Activated naive CD4-positive, alpha-beta T cell treated with anti-CD3 and anti-CD28 coated beads, Interleukin-2, amount 10 ng/mL, durations not matched to agents 7 days and 5 days (primary cell): ENCODE data around the gene FOXA3.

Experiments used
- CTCF ChIA-PET: fragments of 350-600 bp; sonication (Branson Sonifier 250); formaldehyde crosslinking; loops from one replicate; lab custom pipeline; 2021; ENCODE audit warnings: antibody characterized with exemption; lab: Charles Lee
- DNase-seq: peaks from one replicate; pipeline ENCODE4 v3.0.0-alpha.2; 2020
- H3K27ac Mint-ChIP-seq: one replicate; pipeline ENCODE4 v1.8.0; 2021; ENCODE audit warnings: mild to moderate bottlenecking, moderate library complexity, mixed read lengths
- H3K27me3 Mint-ChIP-seq: one replicate; pipeline ENCODE4 v1.8.0; 2021; ENCODE audit warnings: mild to moderate bottlenecking, mixed read lengths
- H3K36me3 Mint-ChIP-seq: one replicate; pipeline ENCODE4 v1.8.0; 2021; ENCODE audit warnings: mixed read lengths
- H3K4me1 Mint-ChIP-seq: one replicate; pipeline ENCODE4 v1.8.0; 2021; ENCODE audit warnings: mixed read lengths
- H3K4me3 Mint-ChIP-seq: one replicate; pipeline ENCODE4 v1.8.0; 2021; ENCODE audit warnings: mild to moderate bottlenecking, moderate library complexity, mixed read lengths
- H3K9me3 Mint-ChIP-seq: one replicate; pipeline ENCODE4 v1.8.0; 2021; ENCODE audit warnings: mixed read lengths

The FOXA3 gene

DNA sequence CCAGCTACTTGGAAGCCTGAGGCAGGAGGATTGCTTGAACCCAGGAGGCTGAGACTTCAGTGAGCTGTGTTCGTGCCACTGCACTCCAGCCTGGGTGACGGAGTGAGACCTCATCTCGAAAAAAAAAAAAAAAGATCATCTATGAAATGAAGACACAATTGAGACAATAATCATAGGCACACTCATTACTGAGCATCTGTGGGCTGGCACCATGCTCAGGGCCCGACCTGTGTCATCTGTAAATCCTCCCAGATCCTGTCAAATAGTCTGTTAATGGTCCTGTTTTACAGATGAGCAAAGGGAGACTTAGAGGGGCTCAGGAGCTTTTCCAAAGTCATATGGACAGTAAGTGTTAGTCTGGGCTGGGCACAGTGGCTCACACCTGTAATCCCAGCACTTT lies 54.6 kb downstream of the FOXA3 start:
- no peaks in the 10 kb centered on the region for H3K9me3 Mint-ChIP-seq
- peak overlapping the region; percentile 79 for H3K27ac Mint-ChIP-seq
- no peak for DNase-seq
- peaks cover 3% of the 10 kb centered on the region for H3K36me3 Mint-ChIP-seq
- H3K4me3 Mint-ChIP-seq: no peak overlapping the region
- peaks cover 56% of the 10 kb centered on the region for H3K27me3 Mint-ChIP-seq
- H3K4me1 Mint-ChIP-seq: peaks cover 52% of the 10 kb centered on the region
- CTCF ChIA-PET: no interaction called here

DNA sequence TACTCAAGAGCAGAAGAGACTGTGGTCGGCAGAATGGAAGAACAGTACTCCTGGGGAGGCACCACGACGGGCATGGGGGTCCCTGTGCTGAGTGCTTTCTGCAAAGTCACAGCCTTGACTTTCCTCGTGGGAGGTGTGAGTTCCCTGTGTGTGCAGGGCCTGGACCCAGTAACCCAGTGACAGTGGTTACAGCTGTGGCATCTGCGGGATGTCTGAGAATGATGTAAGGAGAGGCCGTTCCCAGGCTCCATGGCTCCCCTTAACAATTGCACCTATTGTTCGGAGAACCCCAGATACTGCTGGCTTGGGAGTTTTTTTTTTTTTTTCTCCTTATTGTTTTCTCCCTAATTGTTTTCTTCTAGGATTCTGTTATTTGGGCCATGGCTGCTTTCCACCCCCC lies 55.6 kb downstream of the FOXA3 start:
- CTCF ChIA-PET: no interaction called here
- DNase-seq: no peak
- H3K4me3 Mint-ChIP-seq: no peak overlapping the region

DNA sequence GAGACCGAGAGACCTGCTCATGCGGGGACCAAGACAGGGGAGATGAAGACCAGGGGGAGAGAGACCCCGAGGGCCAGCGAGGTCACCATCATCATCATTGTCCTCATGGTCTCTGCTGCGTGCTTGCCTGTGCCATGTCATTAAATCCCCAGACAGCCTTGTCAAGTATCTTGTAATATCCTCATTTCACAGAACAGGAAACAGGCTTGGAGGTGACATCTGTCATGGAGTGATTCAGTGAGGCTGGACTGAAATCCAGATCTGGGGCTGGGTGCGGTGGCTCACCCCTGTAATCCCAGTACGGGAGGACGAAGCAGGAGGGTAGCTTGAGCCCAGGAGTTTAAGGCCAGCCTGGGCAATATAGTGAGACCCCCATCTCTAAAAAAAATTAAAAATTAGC lies 56.3 kb downstream of the FOXA3 start:
- Mint-ChIP-seq H3K27ac (peak overlapping the region; percentile 60), H3K4me3 (no peak overlapping the region), H3K27me3 (peaks cover 42% of the 10 kb centered on the region), H3K4me1 (peaks cover 54% of the 10 kb centered on the region), H3K36me3 (peaks cover 3% of the 10 kb centered on the region), H3K9me3 (no peaks in the 10 kb centered on the region)
- CTCF ChIA-PET: interaction anchor here (0.5 kb wide), 1 partner anchor 519 kb away, joined by 3 read pairs; no protein-coding TSS in a partner anchor
- peak; percentile 41 for DNase-seq

More for the DNA sequence above, 55.6 kb downstream of the FOXA3 start:
- Mint-ChIP-seq H3K27me3 (peaks cover 46% of the 10 kb centered on the region), H3K9me3 (no peaks in the 10 kb centered on the region), H3K27ac (no peak overlapping the region), H3K36me3 (peaks cover 3% of the 10 kb centered on the region), H3K4me1 (peaks cover 52% of the 10 kb centered on the region)

DNA sequence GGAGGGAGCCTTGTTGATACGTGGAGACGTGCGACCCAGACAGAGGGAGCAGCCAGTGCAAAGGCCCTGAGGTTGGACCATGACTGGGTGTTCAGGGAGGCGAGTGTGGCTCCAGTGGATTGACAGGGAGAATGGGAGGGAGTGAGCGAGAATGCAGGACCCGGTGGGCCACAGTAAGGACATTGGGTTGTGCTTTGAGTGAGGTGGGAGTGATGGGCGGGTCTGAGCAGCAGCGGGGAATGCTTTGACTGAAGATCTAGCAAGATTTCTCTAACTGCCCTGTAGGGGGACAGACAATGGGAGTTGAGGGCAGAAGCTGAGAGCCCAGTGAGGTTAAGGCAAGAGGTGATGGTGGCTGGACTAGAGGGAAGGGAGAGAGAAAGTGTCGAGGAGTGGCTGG lies 58.2 kb downstream of the FOXA3 start:
- no peak for DNase-seq
- H3K4me1 Mint-ChIP-seq: peaks cover 48% of the 10 kb centered on the region
- H3K9me3 Mint-ChIP-seq: no peaks in the 10 kb centered on the region
- H3K36me3 Mint-ChIP-seq: no peaks in the 10 kb centered on the region
- H3K27me3 Mint-ChIP-seq: peaks cover 41% of the 10 kb centered on the region
- H3K27ac Mint-ChIP-seq: no peak overlapping the region
- no peak overlapping the region for H3K4me3 Mint-ChIP-seq
- CTCF ChIA-PET: no interaction called here
